ENCODE measurements around the gene CHRNB4.

DNA sequence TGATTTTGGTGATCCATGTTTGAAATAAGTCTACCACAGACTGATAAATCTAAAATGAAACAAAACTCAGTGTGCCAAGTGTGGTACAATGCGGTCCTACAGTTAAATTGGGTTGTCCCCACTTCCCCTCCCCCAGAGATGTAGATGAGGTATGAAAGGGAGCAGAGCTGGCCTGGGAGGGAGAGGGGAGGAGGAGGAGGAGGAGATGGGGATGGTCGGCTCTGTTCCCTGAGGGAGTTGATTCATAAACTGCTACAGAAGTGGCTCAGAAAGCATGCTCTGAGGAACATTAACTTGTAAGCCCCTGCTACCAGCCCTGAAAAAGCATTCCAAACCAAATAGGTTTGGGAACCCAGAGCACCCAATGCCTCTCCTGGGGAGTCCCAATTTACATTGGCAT lies 28.0 kb upstream of the CHRNB4 start:
- no peak for TF ChIP-seq MYC (IDR thresholded peaks at IDR 0.05; ENCODE audit: low read depth, low read length)
- TF ChIP-seq POLR2A (IDR thresholded peaks at IDR 0.05; ENCODE audit: extremely low read depth, insufficient read length) = no peak
